Astrocyte of the cerebellum (primary cell): ENCODE data around the gene ULK4.
"Not testable (repeated sequence)": the region's sequence is repeated elsewhere in the genome, so short reads cannot be mapped to it uniquely, and the experiment has no call there.

Experiments used
- DNase-seq: peaks from one replicate; pipeline ENCODE4 v3.0.0-alpha.2; 2011; ENCODE audit warnings: low read depth
- H3K4me3 ChIP-seq: 2 replicates; pipeline ENCODE4 v1.5.1; 2011; ENCODE audit warnings: mild to moderate bottlenecking, low read depth, low read length, moderate library complexity
- CTCF ChIP-seq: IDR thresholded peaks from 2 replicates; pipeline ENCODE4 v1.5.1; 2012; ENCODE audit warnings: low read length, low read depth, moderate library complexity, mild to moderate bottlenecking; ENCODE audit errors: missing control alignments
- in situ Hi-C: cut with HindIII; loops from 2 replicates; pipeline ENCODE4 v1.10.0; 2017; ENCODE audit warnings: low sequenced_read_pairs

ULK4 gene

GRCh38 chr3:41679374-41679773, 282.5 kb downstream of the ULK4 start:
- no peak for TF ChIP-seq CTCF
- no peak for DNase-seq
- H3K4me3 ChIP-seq = no peak overlapping the region
- in situ Hi-C loops = no loop called here

- DNase-seq, in situ Hi-C loops, H3K4me3 ChIP-seq: not testable (repeated sequence)
These were observed 286.8 kb downstream of the ULK4 start for GRCh38 chr3:41675102-41675501.

- TF ChIP-seq CTCF = no peak
- in situ Hi-C loops = no loop called here
- no peak for DNase-seq
- no peak overlapping the region for H3K4me3 ChIP-seq
These were observed 287.5 kb downstream of the ULK4 start for GRCh38 chr3:41674449-41674848.

GRCh38 chr3:41673650-41674049, 288.3 kb downstream of the ULK4 start:
- H3K4me3 ChIP-seq = no peak overlapping the region
- in situ Hi-C loops = no loop called here
- no peak for DNase-seq
- no peak for TF ChIP-seq CTCF

- in situ Hi-C loops = no loop called here
- DNase-seq = no peak
- no peak overlapping the region for H3K4me3 ChIP-seq
- TF ChIP-seq CTCF = no peak
These were observed 293.5 kb downstream of the ULK4 start for GRCh38 chr3:41668379-41668778.

GRCh38 chr3:41662288-41662687, 299.6 kb downstream of the ULK4 start:
- in situ Hi-C loops = no loop called here
- DNase-seq = no peak
- TF ChIP-seq CTCF = no peak
- H3K4me3 ChIP-seq = no peak overlapping the region

- in situ Hi-C loops = no loop called here
- no peak for DNase-seq
- no peak overlapping the region for H3K4me3 ChIP-seq
- TF ChIP-seq CTCF = no peak
These were observed 300.1 kb downstream of the ULK4 start for GRCh38 chr3:41661796-41662195.
